ENCODE measurements around the gene APBA2. TPM values are rescaled to one million over a fixed set of nuclear protein-coding genes. Genes with fewer than 3 reads are reported as not detected.

Gene APBA2
- total and polyA plus RNA-seq, 2 of the 4 experiments (the other 2 are of a cell fraction) = 21.7 to 33.0 TPM

GRCh38 chr15:29130476-29130875 lies 244.7 kb downstream of the APBA2 start:
- Histone ChIP-seq H2AK5ac (ENCODE audit: low read depth, low read length) (no peak overlapping the region), H3K23ac (ENCODE audit: low read depth, low read length) (no peak overlapping the region), H3K79me1 (ENCODE audit: low read depth in 1 of 2, low read length in 2 of 2) (no peaks in the 10 kb centered on the region), H3K9me1 (ENCODE audit: insufficient read depth, low read length) (no peaks in the 10 kb centered on the region; the same call in 1 of the 2 replicates), H3K4ac (ENCODE audit: low read depth, low read length) (no peak overlapping the region), H3K4me2 (ENCODE audit: low read depth, low read length) (no peak overlapping the region), H3K9me3 (ENCODE audit: control insufficient read depth, insufficient read depth, low read length) (no peaks in the 10 kb centered on the region), H3K14ac (replicated peaks; ENCODE audit: low read depth, low read length) (no peak overlapping the region), H2BK15ac (ENCODE audit: low read depth, low read length) (no peak overlapping the region), H3K56ac (ENCODE audit: extremely low read depth, insufficient read depth, low read length) (no peak overlapping the region), H2BK5ac (ENCODE audit: low read depth, low read length, poor library complexity, severe bottlenecking) (no peak overlapping the region), H2BK20ac (ENCODE audit: low read depth, low read length) (no peak overlapping the region), H4K91ac (ENCODE audit: insufficient read depth, low read depth, low read length) (no peak overlapping the region), H3K18ac (ENCODE audit: low read depth, low read length) (no peak overlapping the region), H2AFZ (replicated peaks; ENCODE audit: low read length, poor library complexity) (no peak overlapping the region), H2AK9ac (replicated peaks; ENCODE audit: low read depth, low read length, poor library complexity) (no peak overlapping the region), H3K27me3 (ENCODE audit: control insufficient read depth, insufficient read depth, low read length) (peaks cover 36% of the 10 kb centered on the region), H4K20me1 (ENCODE audit: insufficient read depth, low read length) (no peaks in the 10 kb centered on the region), H3K36me3 (ENCODE audit: control insufficient read depth, insufficient read depth, low read length) (no peaks in the 10 kb centered on the region), H3K27ac (ENCODE audit: insufficient read depth, low read length) (no peak overlapping the region), H4K8ac (ENCODE audit: low read depth in 2 of 2, low read length in 2 of 2) (no peak overlapping the region), H3K4me1 (ENCODE audit: control insufficient read depth, insufficient read depth, low read length) (no peaks in the 10 kb centered on the region), H3K9ac (ENCODE audit: low read depth, low read length) (no peak overlapping the region), H3K4me3 (ENCODE audit: insufficient read depth, low read depth, low read length) (no peak overlapping the region), H2BK120ac (ENCODE audit: low read depth, low read length) (no peak overlapping the region), H4K5ac (ENCODE audit: low read depth, low read length) (no peak overlapping the region)
- dilution Hi-C loops (cut with HindIII; ENCODE audit: low sequenced_read_pairs, unreplicated experiment) = no loop called here
- ATAC-seq (ENCODE audit: low read depth) (no peak), DNase-seq (no peak)
- no TSS peak for BruUV-seq (replicated peaks)
- intact Hi-C loops (cut with micrococcal nuclease) = loop anchor here (10.0 kb wide), 1 partner anchor 534 kb away; no protein-coding TSS in a partner anchor
- in situ Hi-C loops (cut with MboI; ENCODE audit: low sequenced_read_pairs) = loop anchor here (10.0 to 25.0 kb wide), 2 partner anchors 64 to 932 kb away; no protein-coding TSS in a partner anchor
- no CpG with 5 or more reads among the region's 6 CpGs for WGBS, 2 experiments (ENCODE audit: extremely low coverage in 2 of 2, insufficient read length in 1 of 2)
- ChIA-PET CTCF (interaction anchor here (0.8 to 2.3 kb wide), 2 partner anchors 10 to 28 kb away, joined by 3 to 13 read pairs; no protein-coding TSS in a partner anchor), POLR2A (ENCODE audit: unreplicated experiment) (no interaction called here)
- TF ChIP-seq POLR2A (IDR thresholded peaks at IDR 0.05; ENCODE audit: low read depth, low read length) (no peak), FOS (IDR thresholded peaks at IDR 0.05; ENCODE audit: low read depth, low read length) (no peak), SMC3 (IDR thresholded peaks at IDR 0.05; ENCODE audit: low read depth, low read length) (no peak), RAD21 (IDR thresholded peaks at IDR 0.05; ENCODE audit: low read length) (no peak), MXI1 (IDR thresholded peaks at IDR 0.05; ENCODE audit: borderline replicate concordance, low read depth, low read length) (no peak), CHD1 (IDR thresholded peaks at IDR 0.05; ENCODE audit: low read depth, low read length) (no peak), NFE2L2 (IDR thresholded peaks at IDR 0.05; ENCODE audit: low read depth, low read length) (no peak), RCOR1 (IDR thresholded peaks at IDR 0.05; ENCODE audit: insufficient replicate concordance, low read length) (no peak), RFX5 (IDR thresholded peaks at IDR 0.05; ENCODE audit: low read depth, low read length) (no peak), MAZ (IDR thresholded peaks at IDR 0.05; ENCODE audit: borderline replicate concordance, low read depth, low read length) (no peak), CEBPB (IDR thresholded peaks at IDR 0.05; ENCODE audit: low read depth, low read length) (no peak)
- TF ChIP-seq, protein P1, sequence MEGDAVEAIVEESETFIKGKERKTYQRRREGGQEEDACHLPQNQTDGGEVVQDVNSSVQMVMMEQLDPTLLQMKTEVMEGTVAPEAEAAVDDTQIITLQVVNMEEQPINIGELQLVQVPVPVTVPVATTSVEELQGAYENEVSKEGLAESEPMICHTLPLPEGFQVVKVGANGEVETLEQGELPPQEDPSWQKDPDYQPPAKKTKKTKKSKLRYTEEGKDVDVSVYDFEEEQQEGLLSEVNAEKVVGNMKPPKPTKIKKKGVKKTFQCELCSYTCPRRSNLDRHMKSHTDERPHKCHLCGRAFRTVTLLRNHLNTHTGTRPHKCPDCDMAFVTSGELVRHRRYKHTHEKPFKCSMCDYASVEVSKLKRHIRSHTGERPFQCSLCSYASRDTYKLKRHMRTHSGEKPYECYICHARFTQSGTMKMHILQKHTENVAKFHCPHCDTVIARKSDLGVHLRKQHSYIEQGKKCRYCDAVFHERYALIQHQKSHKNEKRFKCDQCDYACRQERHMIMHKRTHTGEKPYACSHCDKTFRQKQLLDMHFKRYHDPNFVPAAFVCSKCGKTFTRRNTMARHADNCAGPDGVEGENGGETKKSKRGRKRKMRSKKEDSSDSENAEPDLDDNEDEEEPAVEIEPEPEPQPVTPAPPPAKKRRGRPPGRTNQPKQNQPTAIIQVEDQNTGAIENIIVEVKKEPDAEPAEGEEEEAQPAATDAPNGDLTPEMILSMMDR (conservative IDR thresholded peaks at IDR 0.05; ENCODE audit: low read depth, low read length) = no peak
- TF ChIP-seq, protein P2, sequence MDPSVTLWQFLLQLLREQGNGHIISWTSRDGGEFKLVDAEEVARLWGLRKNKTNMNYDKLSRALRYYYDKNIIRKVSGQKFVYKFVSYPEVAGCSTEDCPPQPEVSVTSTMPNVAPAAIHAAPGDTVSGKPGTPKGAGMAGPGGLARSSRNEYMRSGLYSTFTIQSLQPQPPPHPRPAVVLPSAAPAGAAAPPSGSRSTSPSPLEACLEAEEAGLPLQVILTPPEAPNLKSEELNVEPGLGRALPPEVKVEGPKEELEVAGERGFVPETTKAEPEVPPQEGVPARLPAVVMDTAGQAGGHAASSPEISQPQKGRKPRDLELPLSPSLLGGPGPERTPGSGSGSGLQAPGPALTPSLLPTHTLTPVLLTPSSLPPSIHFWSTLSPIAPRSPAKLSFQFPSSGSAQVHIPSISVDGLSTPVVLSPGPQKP (IDR thresholded peaks at IDR 0.05; ENCODE audit: borderline replicate concordance, low read depth, low read length) = no peak
